ENCODE measurements around the gene CPNE4.

The CPNE4 gene

GRCh38 chr3:131811481-131811880 lies 223.3 kb downstream of the CPNE4 start:
- DNase-seq (ENCODE audit: low spot score), result no peak
- in situ Hi-C loops (cut with MboI; ENCODE audit: low sequenced_read_pairs, unreplicated experiment), result no loop called here
- TF ChIP-seq CTCF (IDR thresholded peaks at IDR 0.05; ENCODE audit: borderline replicate concordance, control extremely low read depth, extremely low read depth, insufficient read depth, missing control alignments), result no peak

GRCh38 chr3:131807822-131808221 lies 227.0 kb downstream of the CPNE4 start:
- TF ChIP-seq CTCF (IDR thresholded peaks at IDR 0.05; ENCODE audit: borderline replicate concordance, control extremely low read depth, extremely low read depth, insufficient read depth, missing control alignments), result no peak
- in situ Hi-C loops (cut with MboI; ENCODE audit: low sequenced_read_pairs, unreplicated experiment), result no loop called here
- no peak for DNase-seq (ENCODE audit: low spot score)

DNA sequence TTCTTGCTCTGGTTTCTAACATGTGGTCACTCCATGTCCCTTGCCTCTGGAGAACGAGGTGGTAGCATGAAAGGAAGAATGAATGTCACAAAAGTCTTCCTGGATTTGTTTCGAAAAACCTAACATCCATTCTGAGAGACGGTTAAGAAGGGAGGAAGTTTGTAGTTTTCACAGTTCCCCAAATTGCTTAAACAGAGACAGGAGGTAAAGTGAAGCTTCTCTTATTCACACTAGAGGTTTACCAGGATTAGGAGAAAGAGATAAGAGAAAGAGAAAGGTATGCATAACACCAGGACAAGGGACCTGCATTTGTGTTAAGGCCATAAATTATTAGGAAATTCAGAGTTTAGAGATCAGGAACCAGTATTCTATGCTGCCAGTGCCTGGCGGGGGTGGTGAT lies 228.1 kb downstream of the CPNE4 start:
- DNase-seq (ENCODE audit: low spot score), result no peak
- no peak for TF ChIP-seq CTCF (IDR thresholded peaks at IDR 0.05; ENCODE audit: borderline replicate concordance, control extremely low read depth, extremely low read depth, insufficient read depth, missing control alignments)

GRCh38 chr3:131804565-131805133 lies 230.2 kb downstream of the CPNE4 start:
- no peak for TF ChIP-seq CTCF (IDR thresholded peaks at IDR 0.05; ENCODE audit: borderline replicate concordance, control extremely low read depth, extremely low read depth, insufficient read depth, missing control alignments)
- in situ Hi-C loops (cut with MboI; ENCODE audit: low sequenced_read_pairs, unreplicated experiment), result no loop called here
- DNase-seq (ENCODE audit: low spot score), result no peak

More for the DNA sequence above, 228.1 kb downstream of the CPNE4 start:
- in situ Hi-C loops (cut with MboI; ENCODE audit: low sequenced_read_pairs, unreplicated experiment), result no loop called here

GRCh38 chr3:131803113-131803512 lies 231.7 kb downstream of the CPNE4 start:
- in situ Hi-C loops (cut with MboI; ENCODE audit: low sequenced_read_pairs, unreplicated experiment), result no loop called here
- no peak for DNase-seq (ENCODE audit: low spot score)
- no peak for TF ChIP-seq CTCF (IDR thresholded peaks at IDR 0.05; ENCODE audit: borderline replicate concordance, control extremely low read depth, extremely low read depth, insufficient read depth, missing control alignments)

- TF ChIP-seq CTCF (IDR thresholded peaks at IDR 0.05; ENCODE audit: borderline replicate concordance, control extremely low read depth, extremely low read depth, insufficient read depth, missing control alignments), result no peak
- in situ Hi-C loops (cut with MboI; ENCODE audit: low sequenced_read_pairs, unreplicated experiment), result no loop called here
- no peak for DNase-seq (ENCODE audit: low spot score)
These were observed 232.8 kb downstream of the CPNE4 start for GRCh38 chr3:131802029-131802428.

All from GM13976 (cell line).